OCI-LY3 (cell line): ENCODE measurements around the gene MYL6B.

Experiments used
- EZH2phosphoT487 ChIP-seq: fragments of 200-600 bp; shearing (Covaris generic); IDR thresholded peaks from 2 replicates; pipeline ENCODE4 v1.6.1; 2018; ENCODE audit warnings: antibody characterized with exemption, mixed run types, low read depth
- TF ChIP-seq, protein P1 (sequence below): fragments of 200-600, 300-600 bp; sonication (generic); IDR thresholded peaks from 2 replicates; pipeline ENCODE4 v1.5.1; 2014; ENCODE audit warnings: antibody characterized with exemption, low read length, low read depth

GRCh38 chr12:56193025-56193578, 40.7 kb downstream of the MYL6B start:
- TF ChIP-seq, protein P1, sequence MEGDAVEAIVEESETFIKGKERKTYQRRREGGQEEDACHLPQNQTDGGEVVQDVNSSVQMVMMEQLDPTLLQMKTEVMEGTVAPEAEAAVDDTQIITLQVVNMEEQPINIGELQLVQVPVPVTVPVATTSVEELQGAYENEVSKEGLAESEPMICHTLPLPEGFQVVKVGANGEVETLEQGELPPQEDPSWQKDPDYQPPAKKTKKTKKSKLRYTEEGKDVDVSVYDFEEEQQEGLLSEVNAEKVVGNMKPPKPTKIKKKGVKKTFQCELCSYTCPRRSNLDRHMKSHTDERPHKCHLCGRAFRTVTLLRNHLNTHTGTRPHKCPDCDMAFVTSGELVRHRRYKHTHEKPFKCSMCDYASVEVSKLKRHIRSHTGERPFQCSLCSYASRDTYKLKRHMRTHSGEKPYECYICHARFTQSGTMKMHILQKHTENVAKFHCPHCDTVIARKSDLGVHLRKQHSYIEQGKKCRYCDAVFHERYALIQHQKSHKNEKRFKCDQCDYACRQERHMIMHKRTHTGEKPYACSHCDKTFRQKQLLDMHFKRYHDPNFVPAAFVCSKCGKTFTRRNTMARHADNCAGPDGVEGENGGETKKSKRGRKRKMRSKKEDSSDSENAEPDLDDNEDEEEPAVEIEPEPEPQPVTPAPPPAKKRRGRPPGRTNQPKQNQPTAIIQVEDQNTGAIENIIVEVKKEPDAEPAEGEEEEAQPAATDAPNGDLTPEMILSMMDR = peak; percentile 90
- no peak for TF ChIP-seq EZH2phosphoT487
